Eye (tissue), 1 donor: Measurements from ENCODE around the gene OPCML.

Experiments
- DNase-seq: peaks from one replicate; pipeline ENCODE4 v3.0.0-alpha.2; 2015

Gene OPCML

GRCh38 chr11:133064152-133064877, 468.0 kb downstream of the OPCML start:
- DNase-seq: peak; percentile 96

GRCh38 chr11:133058501-133058900, 473.8 kb downstream of the OPCML start:
- DNase-seq: no peak

GRCh38 chr11:133053124-133053776, 479.1 kb downstream of the OPCML start:
- DNase-seq: no peak

- no peak for DNase-seq
These were observed 479.8 kb downstream of the OPCML start for GRCh38 chr11:133052537-133052936.

- DNase-seq: no peak
These were observed 482.9 kb downstream of the OPCML start for GRCh38 chr11:133049244-133050019.

GRCh38 chr11:133048270-133048669, 484.0 kb downstream of the OPCML start:
- DNase-seq: no peak

GRCh38 chr11:133047771-133048115, 484.6 kb downstream of the OPCML start:
- no peak for DNase-seq

GRCh38 chr11:133047036-133047770, 485.1 kb downstream of the OPCML start:
- no peak for DNase-seq

GRCh38 chr11:133046252-133046651, 486.0 kb downstream of the OPCML start:
- no peak for DNase-seq

- peak; percentile 64 for DNase-seq
These were observed 490.1 kb downstream of the OPCML start for GRCh38 chr11:133041928-133042882.

GRCh38 chr11:133041181-133041580, 491.1 kb downstream of the OPCML start:
- DNase-seq: no peak

GRCh38 chr11:133040289-133040900, 491.9 kb downstream of the OPCML start:
- no peak for DNase-seq

GRCh38 chr11:133038850-133039249, 493.5 kb downstream of the OPCML start:
- DNase-seq: no peak

- no peak for DNase-seq
These were observed 497.4 kb downstream of the OPCML start for GRCh38 chr11:133034929-133035328.

- DNase-seq: no peak
These were observed 503.2 kb downstream of the OPCML start for GRCh38 chr11:133029107-133029506.

- DNase-seq: no peak
These were observed 505.3 kb downstream of the OPCML start for GRCh38 chr11:133026952-133027351.

- peak; percentile 42 for DNase-seq
These were observed 508.0 kb downstream of the OPCML start for GRCh38 chr11:133024301-133024700.

- DNase-seq: peak; percentile 57
These were observed 509.1 kb downstream of the OPCML start for GRCh38 chr11:133023232-133023631.

GRCh38 chr11:133021553-133021952, 510.7 kb downstream of the OPCML start:
- peak; percentile 59 for DNase-seq

GRCh38 chr11:133020372-133020714, 512.0 kb downstream of the OPCML start:
- no peak for DNase-seq

GRCh38 chr11:133019545-133020371, 512.5 kb downstream of the OPCML start:
- peak; percentile 61 for DNase-seq
